Hepatocyte (in vitro differentiated cells): Measurements from ENCODE around the gene AGPS. TPM values are rescaled to one million over a fixed set of nuclear protein-coding genes. Genes with fewer than 3 reads are reported as not detected.
"Not testable (repeated sequence)": the region's sequence is repeated elsewhere in the genome, so short reads cannot be mapped to it uniquely, and the experiment has no call there.

Experiments
- DNase-seq: peaks from one replicate; pipeline ENCODE4 v3.0.0-alpha.2; 2016; ENCODE audit warnings: low spot score
- H2AFZ ChIP-seq: fragments of 200-600 bp; sonication (generic); 2 replicates; pipeline ENCODE4 v1.6.0; 2016; ENCODE audit warnings: antibody characterized with exemption, mild to moderate bottlenecking
- H3K27ac ChIP-seq: fragments of 200-600 bp; sonication (generic); 2 replicates; pipeline ENCODE4 v1.5.1; 2016; ENCODE audit warnings: mild to moderate bottlenecking
- H3K27me3 ChIP-seq: fragments of 200-600 bp; sonication (generic); 2 replicates; pipeline ENCODE4 v1.6.1; 2016
- H3K36me3 ChIP-seq: fragments of 200-600 bp; sonication (generic); replicated peaks from 2 replicates; pipeline ENCODE4 v1.5.1; 2016; ENCODE audit warnings: low read depth; ENCODE audit not compliant: insufficient read depth
- H3K4me1 ChIP-seq: fragments of 200-600 bp; sonication (generic); 2 replicates; pipeline ENCODE4 v1.5.1; 2016; ENCODE audit warnings: mild to moderate bottlenecking, moderate library complexity; ENCODE audit not compliant: insufficient read depth
- H3K4me2 ChIP-seq: fragments of 200-600 bp; sonication (generic); 2 replicates; pipeline ENCODE4 v1.6.0; 2016
- H3K4me3 ChIP-seq: fragments of 200-600 bp; sonication (generic); 2 replicates; pipeline ENCODE4 v1.5.1; 2016; ENCODE audit warnings: mild to moderate bottlenecking
- H3K79me2 ChIP-seq: fragments of 200-600 bp; sonication (generic); 2 replicates; pipeline ENCODE4 v1.6.0; 2017; ENCODE audit warnings: mild to moderate bottlenecking
- H3K9me2 ChIP-seq: fragments of 200-600 bp; sonication (generic); replicated peaks from 2 replicates; pipeline ENCODE4 v1.6.0; 2017; ENCODE audit warnings: mild to moderate bottlenecking; ENCODE audit not compliant: insufficient read depth
- H3K9me3 ChIP-seq: fragments of 200-600 bp; sonication (generic); 2 replicates; pipeline ENCODE4 v1.5.1; 2016; ENCODE audit warnings: low read depth, mild to moderate bottlenecking
- H4K20me1 ChIP-seq: fragments of 200-600 bp; sonication (generic); 2 replicates; pipeline ENCODE4 v1.6.0; 2016; ENCODE audit warnings: mild to moderate bottlenecking; ENCODE audit not compliant: insufficient read depth, poor library complexity, severe bottlenecking
- EZH2 ChIP-seq: fragments of 200-600 bp; sonication (generic); IDR thresholded peaks from 2 replicates; pipeline ENCODE4 v1.6.1; 2016; ENCODE audit warnings: antibody characterized with exemption, mild to moderate bottlenecking, borderline replicate concordance
- EZH2phosphoT487 ChIP-seq: fragments of 200-600 bp; sonication (generic); IDR thresholded peaks from one replicate; pipeline ENCODE4 v1.6.1; 2018; ENCODE audit warnings: antibody characterized with exemption, mild to moderate bottlenecking, low read depth, moderate library complexity; ENCODE audit not compliant: unreplicated experiment, severe bottlenecking
- WGBS: methylation state at CpG from one replicate; pipeline ENCODE4 v1.1.6; 2016; ENCODE audit warnings: low lambda C conversion rate; ENCODE audit errors: missing lambda C conversion rate; 5-methylcytosine and 5-hydroxymethylcytosine counted together
- polyA plus RNA-seq: library from polyadenylated mRNA; unstranded; fragments of >200 nt; fragmentation: Nextera tagmentation; extraction: Ambion mirVana; gene quantifications from 2 replicates; pipeline ENCODE4 v1.2.1, GENCODE V29; 2016
- total RNA-seq: library from RNA; depleted of rRNA; stranded (reverse); fragments of >200 nt; gene quantifications from 2 replicates; pipeline ENCODE4 v1.2.3, GENCODE V29; 2014
- TF ChIP-seq, protein P1 (sequence below): fragments of 200-600 bp; sonication (generic); IDR thresholded peaks from 2 replicates; pipeline ENCODE4 v1.5.1; 2016; ENCODE audit warnings: antibody characterized with exemption, mild to moderate bottlenecking; ENCODE audit not compliant: poor library complexity

AGPS gene
- total and polyA plus RNA-seq, 2 experiments from 2014 or later = 26.6 to 36.1 TPM

DNA sequence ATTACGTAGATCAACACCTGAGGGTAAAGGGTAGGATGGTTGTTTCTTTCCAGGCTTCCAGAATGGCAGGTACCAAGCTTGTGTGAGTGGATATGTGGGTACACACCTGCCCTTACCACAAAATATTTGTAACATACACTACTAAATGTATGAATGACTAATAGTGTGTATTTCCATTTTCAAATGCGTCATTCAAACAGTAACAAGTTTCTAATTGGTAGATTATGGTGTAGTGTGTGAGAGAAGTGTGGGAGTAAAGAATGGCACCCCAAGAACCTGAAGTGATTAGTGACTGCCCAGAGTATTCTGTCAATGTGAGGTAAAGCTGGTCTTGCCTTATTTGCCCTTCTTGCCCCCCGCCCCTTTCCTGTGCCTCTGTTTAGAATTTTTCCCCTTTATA lies 21.1 kb downstream of the AGPS start:
- H3K9me3 ChIP-seq = no peaks in the 10 kb centered on the region
- H3K27ac ChIP-seq = no peak overlapping the region
- WGBS = 87% methylated on average over 3 of the region's 3 CpGs
- no peaks in the 10 kb centered on the region for H3K4me1 ChIP-seq
- TF ChIP-seq EZH2 (no peak), EZH2phosphoT487 (no peak)
- TF ChIP-seq, protein P1, sequence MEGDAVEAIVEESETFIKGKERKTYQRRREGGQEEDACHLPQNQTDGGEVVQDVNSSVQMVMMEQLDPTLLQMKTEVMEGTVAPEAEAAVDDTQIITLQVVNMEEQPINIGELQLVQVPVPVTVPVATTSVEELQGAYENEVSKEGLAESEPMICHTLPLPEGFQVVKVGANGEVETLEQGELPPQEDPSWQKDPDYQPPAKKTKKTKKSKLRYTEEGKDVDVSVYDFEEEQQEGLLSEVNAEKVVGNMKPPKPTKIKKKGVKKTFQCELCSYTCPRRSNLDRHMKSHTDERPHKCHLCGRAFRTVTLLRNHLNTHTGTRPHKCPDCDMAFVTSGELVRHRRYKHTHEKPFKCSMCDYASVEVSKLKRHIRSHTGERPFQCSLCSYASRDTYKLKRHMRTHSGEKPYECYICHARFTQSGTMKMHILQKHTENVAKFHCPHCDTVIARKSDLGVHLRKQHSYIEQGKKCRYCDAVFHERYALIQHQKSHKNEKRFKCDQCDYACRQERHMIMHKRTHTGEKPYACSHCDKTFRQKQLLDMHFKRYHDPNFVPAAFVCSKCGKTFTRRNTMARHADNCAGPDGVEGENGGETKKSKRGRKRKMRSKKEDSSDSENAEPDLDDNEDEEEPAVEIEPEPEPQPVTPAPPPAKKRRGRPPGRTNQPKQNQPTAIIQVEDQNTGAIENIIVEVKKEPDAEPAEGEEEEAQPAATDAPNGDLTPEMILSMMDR = no peak
- no peaks in the 10 kb centered on the region for H4K20me1 ChIP-seq
- H2AFZ ChIP-seq = no peak overlapping the region
- no peak overlapping the region for H3K4me2 ChIP-seq
- H3K9me2 ChIP-seq = no peaks in the 10 kb centered on the region
- no peak overlapping the region for H3K4me3 ChIP-seq
- H3K79me2 ChIP-seq = peaks cover 76% of the 10 kb centered on the region
- no peaks in the 10 kb centered on the region for H3K27me3 ChIP-seq
- H3K36me3 ChIP-seq = no peaks in the 10 kb centered on the region
- DNase-seq = no peak

DNA sequence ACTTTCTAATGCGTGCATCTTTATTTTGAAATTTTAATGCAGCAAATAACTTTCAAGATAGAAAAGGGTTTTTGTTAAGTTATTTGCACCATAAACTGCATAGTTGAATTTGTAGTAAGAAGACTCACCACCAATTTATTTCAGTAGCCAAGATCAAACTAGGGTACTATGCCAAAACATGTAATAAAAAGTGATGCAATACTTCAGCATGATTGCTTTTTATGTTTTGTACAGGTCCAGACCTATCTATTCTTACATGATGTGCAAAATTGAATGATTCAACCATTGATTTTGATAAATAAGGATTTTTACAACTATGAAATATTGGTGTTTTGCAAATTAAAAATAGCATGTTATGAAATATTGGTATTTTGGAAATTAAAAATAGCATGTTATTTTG lies 26.7 kb downstream of the AGPS start:
- Histone ChIP-seq H3K4me3 (no peak overlapping the region), H3K4me1 (no peaks in the 10 kb centered on the region), H3K79me2 (peaks cover 75% of the 10 kb centered on the region), H4K20me1 (no peaks in the 10 kb centered on the region), H3K9me2 (no peaks in the 10 kb centered on the region), H2AFZ (no peak overlapping the region), H3K36me3 (no peaks in the 10 kb centered on the region), H3K27ac (no peak overlapping the region), H3K9me3 (no peaks in the 10 kb centered on the region), H3K4me2 (no peak overlapping the region), H3K27me3 (no peaks in the 10 kb centered on the region)
- WGBS = 100% methylated on average over 1 of the region's 1 CpG
- TF ChIP-seq EZH2phosphoT487 = no peak
- TF ChIP-seq EZH2 = no peak
- TF ChIP-seq, protein P1 = no peak
- no peak for DNase-seq

DNA sequence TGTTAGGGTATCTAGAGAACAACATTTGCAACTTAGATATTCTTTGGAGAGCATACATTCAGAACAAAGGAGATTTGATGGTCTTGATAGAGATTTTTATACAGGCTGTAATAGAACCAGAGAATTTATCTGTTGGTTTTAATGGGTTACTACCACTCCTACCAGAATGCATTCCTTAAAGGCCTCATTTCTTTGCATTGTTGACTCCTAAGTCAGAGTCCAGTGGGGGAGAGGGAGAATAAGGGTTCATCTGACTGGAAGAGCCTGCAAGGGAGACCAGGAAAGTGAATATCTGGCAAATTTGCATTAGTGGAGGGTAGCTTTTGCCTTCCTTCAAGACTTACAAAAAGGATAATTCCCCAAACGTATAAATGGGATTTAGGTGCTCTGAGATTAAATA lies 29.7 kb downstream of the AGPS start:
- Histone ChIP-seq H3K9me3 (no peaks in the 10 kb centered on the region), H4K20me1 (no peaks in the 10 kb centered on the region), H3K4me3 (no peak overlapping the region), H3K36me3 (no peaks in the 10 kb centered on the region), H3K4me1 (no peaks in the 10 kb centered on the region), H3K27ac (peak overlapping the region; percentile 13), H2AFZ (no peak overlapping the region), H3K9me2 (no peaks in the 10 kb centered on the region), H3K4me2 (no peak overlapping the region), H3K27me3 (no peaks in the 10 kb centered on the region), H3K79me2 (peaks cover 83% of the 10 kb centered on the region)
- 88% methylated on average over 1 of the region's 1 CpG for WGBS
- TF ChIP-seq EZH2 = no peak
- no peak for TF ChIP-seq EZH2phosphoT487
- TF ChIP-seq, protein P1 = no peak
- DNase-seq = no peak

DNA sequence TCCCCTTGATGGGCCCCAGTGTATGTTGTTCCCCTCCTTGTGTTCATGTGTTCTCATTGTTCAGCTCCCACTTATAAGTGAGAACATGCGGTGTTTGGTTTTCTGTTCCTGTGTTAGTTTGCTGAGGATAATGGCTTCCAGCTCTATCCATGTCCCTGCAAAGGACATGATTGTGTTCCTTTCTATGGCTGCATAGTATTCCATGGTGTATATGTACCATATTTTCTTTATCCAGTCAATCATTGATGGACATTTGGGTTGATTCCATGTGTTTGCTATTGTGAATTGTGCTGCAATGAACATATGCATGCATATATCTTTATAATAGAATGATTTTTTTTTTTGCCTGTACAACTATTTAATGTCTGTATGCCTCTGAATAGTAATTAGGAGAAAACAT lies 31.5 kb downstream of the AGPS start:
- H3K9me3 ChIP-seq, DNase-seq, H3K36me3 ChIP-seq, H3K9me2 ChIP-seq, H3K27ac ChIP-seq, H2AFZ ChIP-seq, H3K4me1 ChIP-seq, H3K27me3 ChIP-seq, H4K20me1 ChIP-seq, H3K4me3 ChIP-seq, H3K4me2 ChIP-seq: not testable (repeated sequence)
- WGBS = 100% methylated on average over 1 of the region's 1 CpG
- H3K79me2 ChIP-seq = peaks cover 82% of the 10 kb centered on the region

DNA sequence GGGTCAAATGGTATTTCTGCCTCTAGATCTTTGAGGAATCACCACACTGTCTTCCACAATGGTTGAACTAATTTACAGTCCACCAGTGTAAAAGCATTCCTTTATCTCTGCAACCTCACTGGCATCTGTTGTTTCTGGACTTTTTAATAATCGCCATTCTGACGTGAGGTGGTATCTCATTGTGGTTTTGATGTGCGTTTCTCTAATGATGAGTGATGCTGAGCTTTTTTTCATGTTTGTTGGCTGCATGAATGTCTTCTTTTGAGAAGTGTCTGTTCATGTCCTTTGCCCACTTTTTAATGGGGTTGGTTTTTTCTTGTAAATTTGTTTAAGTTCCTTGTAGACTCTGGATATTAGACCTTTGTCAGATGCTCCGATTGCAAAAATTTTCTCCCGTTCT lies 32.0 kb downstream of the AGPS start:
- not testable (repeated sequence) for H4K20me1 ChIP-seq, DNase-seq, H3K4me3 ChIP-seq, H3K9me3 ChIP-seq, H3K4me2 ChIP-seq, H3K27ac ChIP-seq, H3K27me3 ChIP-seq, H3K9me2 ChIP-seq, H3K4me1 ChIP-seq, H3K36me3 ChIP-seq, H2AFZ ChIP-seq
- 98% methylated on average over 5 of the region's 5 CpGs for WGBS
- H3K79me2 ChIP-seq = peaks cover 82% of the 10 kb centered on the region
